PC-9 (cell line): Measurements from ENCODE around the gene ZNF236. TPM values are rescaled to one million over a fixed set of nuclear protein-coding genes. Genes with fewer than 3 reads are reported as not detected.

Source experiments
- BruUV-seq: library from RNA; stranded (reverse); fragments of 400-500 nt; replicated peaks from 2 replicates; lab custom pipeline; 2021; lab: Mats Ljungman, UMichigan
- CTCF ChIA-PET: fragments of 300-600 bp; sonication (Branson Sonifier 250); formaldehyde crosslinking; loops from one replicate; lab custom pipeline; 2022; ENCODE audit warnings: antibody characterized with exemption; lab: Charles Lee
- POLR2A ChIA-PET: fragments of 300-600 bp; sonication (Branson Sonifier 250); formaldehyde crosslinking; loops from one replicate; lab custom pipeline; 2022; ENCODE audit warnings: antibody characterized with exemption; ENCODE audit not compliant: unreplicated experiment; lab: Charles Lee
- DNase-seq, 2 experiments: peaks; one replicate each; pipeline versions ENCODE4 v3.0.0 to v3.0.0-alpha.2; 2015 to 2022; ENCODE audit warnings: mixed read lengths in 1 of 2
- H2AFZ ChIP-seq: fragments of 200-600 bp; sonication (generic); 2 replicates; pipeline ENCODE4 v1.8.1; 2017; ENCODE audit warnings: antibody characterized with exemption
- H3F3A ChIP-seq: fragments of 200-600 bp; sonication (generic); 2 replicates; pipeline ENCODE4 v1.8.1; 2017; ENCODE audit warnings: antibody characterized with exemption, mild to moderate bottlenecking, low read depth; ENCODE audit not compliant: insufficient read depth
- H3K27ac ChIP-seq: fragments of 200-600 bp; sonication (generic); 2 replicates; pipeline ENCODE4 v1.6.1; 2016; ENCODE audit warnings: mixed run types
- H3K27me3 ChIP-seq: fragments of 200-600 bp; sonication (generic); 2 replicates; pipeline ENCODE4 v1.6.1; 2016; ENCODE audit warnings: low read depth, mixed run types; ENCODE audit not compliant: insufficient read depth
- H3K36me3 ChIP-seq: fragments of 200-600 bp; sonication (generic); 2 replicates; pipeline ENCODE4 v1.6.1; 2016; ENCODE audit warnings: low read depth, mixed run types
- H3K4me1 ChIP-seq: fragments of 200-600 bp; sonication (generic); replicated peaks from 2 replicates; pipeline ENCODE4 v1.6.1; 2016; ENCODE audit warnings: mixed run types; ENCODE audit not compliant: insufficient read depth
- H3K4me2 ChIP-seq: fragments of 200-600 bp; sonication (generic); 2 replicates; pipeline ENCODE4 v1.6.1; 2017; ENCODE audit warnings: mixed run types
- H3K4me3 ChIP-seq: fragments of 200-600 bp; sonication (generic); 2 replicates; pipeline ENCODE4 v1.6.1; 2016; ENCODE audit warnings: mixed run types
- H3K79me2 ChIP-seq: fragments of 200-600 bp; sonication (generic); 2 replicates; pipeline ENCODE4 v1.6.1; 2017; ENCODE audit warnings: low read depth, mixed run types
- H3K9me2 ChIP-seq: fragments of 200-600 bp; sonication (generic); 2 replicates; pipeline ENCODE4 v1.8.1; 2017; ENCODE audit warnings: mild to moderate bottlenecking; ENCODE audit not compliant: insufficient read depth
- H3K9me3 ChIP-seq: fragments of 200-600 bp; sonication (generic); 2 replicates; pipeline ENCODE4 v1.8.1; 2016; ENCODE audit warnings: low read depth; ENCODE audit not compliant: insufficient read depth
- H4K20me1 ChIP-seq: fragments of 200-600 bp; sonication (generic); 2 replicates; pipeline ENCODE4 v1.8.1; 2017; ENCODE audit not compliant: insufficient read depth
- EZH2 ChIP-seq: fragments of 200-600 bp; sonication (generic); IDR thresholded peaks from 2 replicates; pipeline ENCODE4 v1.8.0; 2017; ENCODE audit warnings: antibody characterized with exemption, low read depth
- intact Hi-C: fragments of 100-400 bp; cut with micrococcal nuclease; formaldehyde crosslinking; loops from one replicate; pipeline ENCODE4 v1.10.0; 2022; ENCODE audit not compliant: unreplicated experiment
- total RNA-seq: library from RNA; stranded (reverse); gene quantifications from 2 replicates; pipeline ENCODE4 v1.2.3, GENCODE V29; 2021
- TF ChIP-seq, protein P1 (sequence below): fragments of 200-600 bp; sonication (generic); conservative IDR thresholded peaks from 2 replicates; pipeline ENCODE4 v1.6.1; 2017; ENCODE audit warnings: mixed run types, antibody characterized with exemption, mild to moderate bottlenecking, moderate library complexity

Gene ZNF236
- total RNA-seq, 1 experiment from 2014 or later: 10.8 TPM

GRCh38 chr18:76824754-76825153 lies 2.4 kb downstream of the ZNF236 start:
- intact Hi-C loops: no loop called here
- H3K4me2 ChIP-seq: no peak overlapping the region
- H3K4me1 ChIP-seq: peaks cover 16% of the 10 kb centered on the region
- no peak for DNase-seq
- no peaks in the 10 kb centered on the region for H3K9me2 ChIP-seq
- no peaks in the 10 kb centered on the region; the same call in 1 of the 2 replicates for H4K20me1 ChIP-seq
- H3K79me2 ChIP-seq: peaks cover 79% of the 10 kb centered on the region
- no peaks in the 10 kb centered on the region for H3K9me3 ChIP-seq
- no peaks in the 10 kb centered on the region for H3K27me3 ChIP-seq
- CTCF ChIA-PET: no interaction called here
- H2AFZ ChIP-seq: no peak overlapping the region
- H3K36me3 ChIP-seq: no peaks in the 10 kb centered on the region
- TF ChIP-seq, protein P1, sequence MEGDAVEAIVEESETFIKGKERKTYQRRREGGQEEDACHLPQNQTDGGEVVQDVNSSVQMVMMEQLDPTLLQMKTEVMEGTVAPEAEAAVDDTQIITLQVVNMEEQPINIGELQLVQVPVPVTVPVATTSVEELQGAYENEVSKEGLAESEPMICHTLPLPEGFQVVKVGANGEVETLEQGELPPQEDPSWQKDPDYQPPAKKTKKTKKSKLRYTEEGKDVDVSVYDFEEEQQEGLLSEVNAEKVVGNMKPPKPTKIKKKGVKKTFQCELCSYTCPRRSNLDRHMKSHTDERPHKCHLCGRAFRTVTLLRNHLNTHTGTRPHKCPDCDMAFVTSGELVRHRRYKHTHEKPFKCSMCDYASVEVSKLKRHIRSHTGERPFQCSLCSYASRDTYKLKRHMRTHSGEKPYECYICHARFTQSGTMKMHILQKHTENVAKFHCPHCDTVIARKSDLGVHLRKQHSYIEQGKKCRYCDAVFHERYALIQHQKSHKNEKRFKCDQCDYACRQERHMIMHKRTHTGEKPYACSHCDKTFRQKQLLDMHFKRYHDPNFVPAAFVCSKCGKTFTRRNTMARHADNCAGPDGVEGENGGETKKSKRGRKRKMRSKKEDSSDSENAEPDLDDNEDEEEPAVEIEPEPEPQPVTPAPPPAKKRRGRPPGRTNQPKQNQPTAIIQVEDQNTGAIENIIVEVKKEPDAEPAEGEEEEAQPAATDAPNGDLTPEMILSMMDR: no peak
- TF ChIP-seq EZH2: no peak
- no peak overlapping the region for H3K27ac ChIP-seq
- H3K4me3 ChIP-seq: no peak overlapping the region
- no TSS peak for BruUV-seq
- peaks cover 2% of the 10 kb centered on the region; the same call in 1 of the 2 replicates for H3F3A ChIP-seq
- POLR2A ChIA-PET: no interaction called here

- Histone ChIP-seq H3F3A (peaks cover 3% of the 10 kb centered on the region; the same call in 1 of the 2 replicates), H3K4me2 (no peak overlapping the region), H3K36me3 (no peaks in the 10 kb centered on the region), H3K9me2 (no peaks in the 10 kb centered on the region), H3K4me1 (peaks cover 10% of the 10 kb centered on the region; the same call in 1 of the 2 replicates), H3K4me3 (no peak overlapping the region), H3K79me2 (peaks cover 81% of the 10 kb centered on the region), H3K27ac (no peak overlapping the region), H3K9me3 (no peaks in the 10 kb centered on the region), H2AFZ (no peak overlapping the region), H3K27me3 (no peaks in the 10 kb centered on the region), H4K20me1 (no peaks in the 10 kb centered on the region; the same call in 1 of the 2 replicates)
- DNase-seq: no peak
- no TSS peak for BruUV-seq
- intact Hi-C loops: no loop called here
- ChIA-PET CTCF (no interaction called here), POLR2A (no interaction called here)
- no peak for TF ChIP-seq EZH2
- TF ChIP-seq, protein P1: no peak
Measured at GRCh38 chr18:76827205-76828200, 5.1 kb downstream of the ZNF236 start.

GRCh38 chr18:76834379-76834778 lies 12.0 kb downstream of the ZNF236 start:
- POLR2A ChIA-PET: no interaction called here
- H3K79me2 ChIP-seq: peaks cover 73% of the 10 kb centered on the region
- no peaks in the 10 kb centered on the region; the same call in 1 of the 2 replicates for H4K20me1 ChIP-seq
- H3K4me3 ChIP-seq: no peak overlapping the region
- no TSS peak for BruUV-seq
- intact Hi-C loops: no loop called here
- no peak overlapping the region for H2AFZ ChIP-seq
- H3K9me3 ChIP-seq: no peaks in the 10 kb centered on the region
- H3K4me2 ChIP-seq: no peak overlapping the region
- CTCF ChIA-PET: no interaction called here
- no peaks in the 10 kb centered on the region for H3K36me3 ChIP-seq
- H3K27ac ChIP-seq: no peak overlapping the region
- no peak for DNase-seq
- peaks cover 19% of the 10 kb centered on the region for H3K4me1 ChIP-seq
- H3F3A ChIP-seq: 0 out of 2 replicates have a peak, but pooled peaks cover 3% of the 10 kb centered on the region
- TF ChIP-seq, protein P1: no peak
- no peak for TF ChIP-seq EZH2
- no peaks in the 10 kb centered on the region for H3K27me3 ChIP-seq
- H3K9me2 ChIP-seq: no peaks in the 10 kb centered on the region
